Measurements from ENCODE around the gene NTMT2.
"Not testable (repeated sequence)": the region's sequence is repeated elsewhere in the genome, so short reads cannot be mapped to it uniquely, and the experiment has no call there.

The NTMT2 gene

DNA sequence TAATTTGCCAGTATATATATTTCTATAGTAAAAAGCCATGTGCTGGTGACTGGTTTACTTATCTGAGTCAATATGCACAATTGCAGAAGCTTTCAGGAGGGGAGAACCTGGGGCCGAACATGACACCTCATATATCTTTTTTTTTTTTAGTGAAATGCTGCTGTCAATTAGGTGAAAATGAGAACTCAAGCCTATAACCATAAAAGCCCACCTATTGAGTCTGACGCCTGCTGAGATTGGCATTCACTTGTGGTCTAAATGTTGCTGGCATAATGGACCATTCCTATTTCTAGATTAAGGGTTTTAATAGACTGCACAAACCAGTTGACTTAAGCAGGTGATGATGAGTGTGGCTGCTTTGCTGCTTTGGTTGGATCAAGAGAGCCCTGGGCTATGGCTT, 10.8 kb downstream of the NTMT2 start:
- no peak for DNase-seq (ENCODE audit: low read depth in 2 of 2)

DNA sequence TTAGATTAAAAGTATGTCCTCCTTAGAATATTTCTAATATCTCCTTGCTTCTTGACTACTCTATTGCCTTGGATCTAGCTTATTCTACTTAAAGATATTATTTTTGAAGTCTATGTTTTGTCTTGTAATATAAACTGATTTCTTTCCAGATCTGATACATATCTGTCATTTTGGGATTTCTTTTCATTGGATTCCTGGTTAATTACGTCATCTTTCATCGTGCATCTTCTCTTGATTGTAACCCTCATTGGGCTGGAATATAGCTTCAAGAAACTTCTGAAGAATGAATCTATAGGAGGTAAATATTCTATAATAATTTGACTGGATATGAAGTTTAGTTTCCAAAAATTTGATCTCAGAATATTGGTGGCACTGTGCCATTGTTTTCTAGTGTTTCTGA, 12.1 kb downstream of the NTMT2 start:
- DNase-seq (ENCODE audit: low read depth in 2 of 2) = no peak

DNA sequence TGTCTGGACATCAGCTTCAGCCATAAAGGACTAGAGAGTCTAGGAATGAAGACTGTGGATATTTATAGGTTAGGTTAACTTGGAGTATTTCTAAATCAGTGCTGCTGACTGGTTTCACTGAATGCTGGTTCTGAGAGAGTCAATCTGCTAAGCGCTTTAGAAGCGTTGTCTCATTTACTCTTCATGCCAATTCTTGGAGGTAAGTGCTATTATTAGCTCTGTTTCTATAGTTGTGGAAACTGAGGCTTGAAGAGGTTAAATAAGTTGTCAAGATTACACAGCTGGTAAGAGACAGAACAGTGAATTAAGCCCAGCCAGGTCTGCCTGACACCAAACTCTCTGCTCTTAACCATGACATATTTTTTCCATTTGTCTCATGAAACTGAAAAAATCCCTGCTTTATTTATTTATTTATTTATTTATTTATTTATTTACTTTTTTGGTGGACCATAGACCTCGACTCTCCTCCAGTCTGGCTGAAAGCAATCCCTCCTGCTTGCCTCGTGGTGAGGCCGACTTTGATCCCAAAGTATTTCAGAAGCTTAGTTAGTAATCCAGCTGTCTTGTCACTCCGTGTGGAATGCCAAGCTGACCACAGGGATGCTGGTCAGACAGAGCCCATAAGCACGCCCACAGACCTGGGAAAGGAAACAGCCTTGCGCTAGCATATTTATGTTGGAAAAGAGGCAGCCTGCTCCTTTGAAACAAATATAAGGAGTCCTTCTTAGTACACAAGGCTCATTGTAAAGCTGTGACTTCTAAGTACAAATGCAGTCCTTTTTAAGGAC, 16.9 kb downstream of the NTMT2 start:
- no peak for DNase-seq (ENCODE audit: low read depth in 2 of 2)

DNA sequence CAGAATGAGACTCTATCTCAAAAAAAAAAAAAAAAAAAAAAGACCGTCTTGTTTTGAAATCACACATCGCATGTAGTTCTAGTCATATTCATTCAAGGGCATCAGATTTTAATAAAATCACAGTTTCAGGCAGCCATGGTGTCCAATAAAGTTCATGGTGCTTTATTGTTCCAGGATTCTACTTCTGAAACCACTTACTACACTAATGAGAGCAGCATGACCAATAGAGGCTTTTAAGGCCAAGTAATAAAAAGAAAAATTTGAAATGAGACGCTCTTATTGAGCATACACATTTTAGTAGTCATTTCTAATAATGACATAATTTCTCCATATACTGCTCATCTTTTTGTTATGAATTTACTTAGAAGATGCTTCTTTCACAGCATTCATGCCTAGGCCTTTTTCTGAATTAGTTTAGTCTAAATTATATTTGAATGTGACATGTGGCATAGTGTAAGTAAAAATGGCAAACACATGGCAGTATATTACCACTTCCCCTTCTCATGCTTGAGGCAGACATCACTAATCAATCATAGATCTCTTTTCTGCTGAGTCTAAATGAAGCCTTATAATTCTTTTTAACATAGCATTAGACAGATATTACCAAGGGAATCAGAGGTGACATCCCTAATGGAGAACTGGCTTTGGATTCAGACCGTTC, 18.5 kb downstream of the NTMT2 start:
- DNase-seq (ENCODE audit: low read depth in 2 of 2) = no peak

DNA sequence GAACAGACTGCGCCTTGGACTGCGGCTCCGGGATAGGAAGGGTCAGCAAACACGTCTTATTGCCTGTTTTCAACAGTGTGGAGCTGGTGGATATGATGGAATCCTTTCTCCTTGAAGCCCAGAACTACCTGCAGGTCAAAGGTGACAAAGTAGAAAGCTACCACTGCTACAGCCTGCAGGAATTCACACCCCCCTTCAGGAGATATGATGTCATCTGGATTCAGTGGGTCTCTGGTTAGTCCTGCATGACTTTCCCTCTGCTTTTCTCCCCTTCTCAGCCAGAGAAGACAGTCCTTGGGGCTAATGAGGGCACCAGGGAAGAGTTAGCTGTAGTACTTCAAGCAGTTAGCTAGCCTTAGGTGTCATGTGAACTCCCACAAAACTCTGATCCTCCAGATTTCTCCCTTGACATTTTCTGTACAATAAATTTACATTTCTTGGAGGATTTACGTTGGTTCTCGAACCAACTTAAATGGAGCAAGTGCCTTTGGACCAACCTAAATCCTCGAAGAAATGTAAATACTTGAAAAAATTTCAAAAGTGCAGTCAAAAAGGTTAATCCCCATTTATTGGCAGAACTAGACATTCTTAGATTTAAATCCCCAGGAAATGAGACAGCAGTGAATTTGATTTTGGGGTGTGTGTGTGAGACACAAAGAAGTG, 20.9 kb downstream of the NTMT2 start:
- no peak for DNase-seq (ENCODE audit: low read depth in 2 of 2)

DNA sequence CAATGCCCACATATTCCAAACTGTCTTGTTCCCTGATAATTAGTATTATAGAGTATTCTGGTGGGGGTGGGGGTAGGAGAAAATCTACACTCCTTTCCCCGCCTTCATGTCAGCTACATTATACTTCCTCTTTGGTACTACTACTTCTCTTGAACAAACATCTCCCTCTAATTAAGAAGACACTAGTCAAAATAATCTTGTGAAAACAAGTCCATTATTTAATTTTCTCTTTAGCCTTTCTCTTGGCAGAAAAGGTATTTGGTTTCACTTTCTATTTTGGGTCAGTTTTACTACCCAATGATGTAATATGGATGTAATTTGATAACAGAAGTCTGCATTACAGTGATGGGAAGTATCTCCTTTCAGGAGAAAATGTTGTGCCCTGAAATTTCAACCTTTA, 22.5 kb downstream of the NTMT2 start:
- no peak for DNase-seq (ENCODE audit: low read depth in 2 of 2)

DNA sequence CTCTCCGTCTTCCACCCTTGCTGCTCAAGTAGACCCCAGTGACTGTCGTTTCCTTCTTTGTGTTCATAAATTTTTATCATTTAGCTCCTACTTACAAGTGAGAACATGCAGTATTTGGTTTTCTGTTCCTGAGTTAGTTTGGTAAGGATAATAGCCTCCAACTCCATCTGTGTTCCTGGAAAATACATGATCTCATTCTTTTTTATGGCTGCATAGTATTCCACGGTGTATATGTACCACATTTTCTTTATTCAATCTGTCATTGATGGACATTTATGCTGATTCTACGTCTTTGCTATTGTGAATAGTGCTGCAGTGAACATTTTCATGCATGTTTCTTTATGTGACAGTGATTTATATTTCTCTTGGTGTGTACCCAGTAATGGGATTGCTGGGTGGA, 24.8 kb downstream of the NTMT2 start:
- DNase-seq (ENCODE audit: low read depth in 2 of 2) = not testable (repeated sequence)

DNA sequence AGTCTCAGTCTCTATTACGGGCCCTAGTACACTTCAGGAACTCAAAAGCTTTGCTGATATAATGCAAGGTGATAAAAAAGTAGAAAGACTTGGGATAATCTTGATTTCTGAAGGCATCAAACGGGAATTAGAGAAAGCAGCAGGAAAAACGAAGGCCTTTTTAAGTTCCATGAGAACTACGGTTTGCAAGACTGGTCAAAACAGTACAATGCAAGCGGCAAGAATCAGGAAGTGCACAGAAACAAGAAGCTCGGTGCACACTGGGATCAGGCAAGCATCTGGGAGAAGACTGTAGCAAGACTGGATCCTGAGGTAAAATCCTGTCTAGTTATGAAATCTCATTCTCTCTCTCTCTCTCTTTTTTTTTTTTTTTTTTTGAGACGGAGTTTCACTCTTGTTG, 28.6 kb downstream of the NTMT2 start:
- no peak for DNase-seq (ENCODE audit: low read depth in 2 of 2)

DNA sequence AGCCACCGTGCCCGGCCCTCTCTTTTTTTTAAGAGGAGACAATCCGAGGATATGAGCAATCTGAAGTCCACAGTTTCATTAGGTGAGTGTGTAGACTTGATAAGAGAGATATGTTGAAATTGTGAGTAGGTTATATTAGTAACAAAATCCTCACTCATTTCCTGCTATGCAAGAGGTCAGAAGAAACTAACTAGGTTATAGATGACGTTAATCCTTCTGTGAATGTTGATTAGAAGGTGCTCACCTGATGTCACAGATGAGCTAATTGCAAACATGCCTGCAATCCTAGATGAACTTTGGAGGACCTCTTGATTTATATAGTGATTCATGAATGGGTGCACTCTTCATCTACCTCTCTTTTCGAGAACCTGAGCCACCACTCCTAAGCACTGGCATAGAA, 29.3 kb downstream of the NTMT2 start:
- no peak for DNase-seq (ENCODE audit: low read depth in 2 of 2)

DNA sequence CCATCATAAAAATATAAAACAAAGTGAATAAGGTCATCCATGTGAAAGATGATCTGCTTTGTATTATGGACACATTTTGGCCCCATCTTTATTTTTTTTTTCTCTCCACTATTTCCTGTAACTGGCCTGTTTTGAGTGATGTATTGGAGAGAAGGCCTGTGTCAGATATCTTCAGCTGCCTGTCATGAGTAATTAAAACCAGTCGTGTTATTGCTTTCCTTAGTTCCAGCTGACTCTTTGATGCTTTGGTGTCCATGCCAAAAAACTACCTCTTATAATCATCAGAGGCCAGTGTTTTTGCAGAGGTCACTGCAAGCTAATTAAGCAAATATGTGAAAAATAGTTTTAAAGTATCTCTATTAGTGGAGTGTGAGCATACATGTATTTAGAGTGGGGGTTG, 29.7 kb downstream of the NTMT2 start:
- no peak for DNase-seq (ENCODE audit: low read depth in 2 of 2)

DNA sequence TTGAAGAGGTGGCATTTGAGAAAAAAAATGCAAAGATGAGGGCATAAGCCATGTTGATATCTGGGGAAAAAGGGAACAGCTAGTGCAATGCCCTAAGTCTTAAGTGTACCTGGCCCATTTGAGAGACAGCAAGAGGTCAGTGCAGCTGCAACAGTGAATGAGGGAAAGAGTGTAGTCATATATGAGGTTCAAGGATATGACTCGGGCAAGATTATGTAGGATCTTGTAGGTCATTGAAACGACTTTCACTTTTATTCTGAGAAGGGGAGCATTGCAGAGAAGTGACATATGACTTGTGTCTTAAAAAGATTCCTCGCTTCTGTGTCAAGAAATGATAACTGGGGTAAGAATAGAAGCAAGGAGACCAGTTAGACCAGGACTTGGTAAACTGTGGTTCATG, 31.0 kb downstream of the NTMT2 start:
- no peak for DNase-seq (ENCODE audit: low read depth in 2 of 2)

DNA sequence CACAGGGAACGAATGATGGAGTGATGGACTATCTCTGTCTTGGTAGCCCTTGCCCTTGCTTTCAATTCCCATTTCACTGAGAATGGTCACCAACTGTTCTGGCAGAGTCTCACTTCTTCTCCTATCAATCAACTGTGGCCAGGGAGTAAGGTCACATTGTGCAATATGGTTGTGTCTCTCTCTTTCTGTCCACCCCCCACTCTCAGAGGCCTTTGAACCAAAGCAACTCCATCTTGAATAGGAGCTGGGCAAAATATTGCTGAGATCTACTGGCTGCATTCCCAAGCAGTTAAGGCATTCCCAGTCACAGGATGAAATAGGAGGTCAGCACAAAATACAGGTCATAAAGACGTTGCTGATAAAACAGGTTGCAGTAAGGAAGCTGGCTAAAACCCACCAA, 36.7 kb downstream of the NTMT2 start:
- no peak for DNase-seq (ENCODE audit: low read depth in 2 of 2)

DNA sequence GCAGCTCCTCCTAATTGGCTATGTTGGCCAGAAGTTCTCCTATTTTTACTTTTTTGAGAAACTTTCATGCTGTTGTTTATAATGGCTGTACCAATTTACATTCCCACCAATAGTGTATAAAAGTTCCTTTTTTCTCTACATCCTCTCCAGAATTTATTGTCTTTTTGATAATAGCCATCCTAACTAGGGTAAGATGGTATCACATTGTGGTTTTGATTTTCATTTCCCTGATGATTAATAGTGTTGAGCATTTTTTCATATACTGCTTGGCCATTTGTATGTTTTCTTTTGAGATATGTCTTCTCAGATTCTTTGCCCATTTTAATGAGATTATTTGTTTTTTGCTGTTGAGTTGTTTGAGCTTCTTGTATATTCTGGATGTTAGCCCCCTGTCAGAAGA, 46.8 kb downstream of the NTMT2 start:
- DNase-seq (ENCODE audit: low read depth in 2 of 2) = no peak

DNA sequence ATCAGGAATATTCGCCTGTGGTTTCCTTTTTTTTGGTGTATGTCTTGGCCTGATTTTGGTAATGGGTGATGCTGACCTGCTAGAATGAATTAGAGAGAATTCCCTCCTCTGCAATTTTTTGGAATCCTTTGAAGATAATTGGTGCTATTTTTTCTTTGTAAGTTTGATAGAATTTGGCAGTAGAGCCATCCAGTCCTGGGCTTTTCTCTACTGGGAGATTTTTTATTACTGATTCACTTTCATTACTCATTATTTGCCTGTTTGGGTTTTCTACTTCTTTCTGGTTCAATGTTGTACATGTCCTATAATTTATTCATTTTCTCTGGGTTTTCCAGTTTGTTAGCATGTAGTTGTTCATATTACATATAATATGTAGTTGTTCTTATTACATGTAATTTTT, 48.7 kb downstream of the NTMT2 start:
- DNase-seq (ENCODE audit: low read depth in 2 of 2) = no peak

DNA sequence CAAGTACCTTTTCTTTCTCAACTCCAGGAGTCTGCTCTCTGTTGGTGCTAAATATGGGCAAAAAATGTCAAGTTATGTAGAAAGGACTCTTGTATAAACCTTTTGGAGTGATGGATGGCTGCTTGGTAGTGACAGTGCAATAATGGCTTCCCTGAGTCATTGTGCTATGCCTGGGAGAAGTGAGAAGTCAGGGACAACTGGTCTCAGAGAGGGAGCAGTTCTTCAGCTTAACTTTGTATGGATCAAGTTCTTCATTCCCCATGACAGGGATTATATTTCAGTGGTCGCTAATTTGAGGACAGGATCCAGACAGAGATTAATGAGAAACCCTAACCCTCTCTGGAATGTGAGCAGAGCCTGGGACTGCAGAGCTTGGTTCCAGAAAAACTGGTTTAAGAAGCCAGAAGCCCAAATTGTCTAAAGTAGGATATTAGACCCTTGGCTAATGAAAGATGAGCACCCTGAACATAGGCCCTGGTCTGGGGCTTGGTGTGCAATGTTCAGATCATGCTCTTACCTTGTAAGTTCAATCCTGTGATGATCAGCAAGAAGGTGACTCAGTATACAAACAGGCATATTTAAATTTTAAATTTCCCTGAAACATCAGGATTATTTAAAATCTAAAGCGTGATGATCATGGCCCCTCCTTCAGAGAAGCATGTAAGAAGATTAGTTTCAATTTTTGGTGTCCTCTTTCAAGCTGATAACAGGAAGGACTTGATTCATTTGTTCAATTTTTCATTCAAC, 50.9 kb downstream of the NTMT2 start:
- DNase-seq (ENCODE audit: low read depth in 2 of 2) = no peak

DNA sequence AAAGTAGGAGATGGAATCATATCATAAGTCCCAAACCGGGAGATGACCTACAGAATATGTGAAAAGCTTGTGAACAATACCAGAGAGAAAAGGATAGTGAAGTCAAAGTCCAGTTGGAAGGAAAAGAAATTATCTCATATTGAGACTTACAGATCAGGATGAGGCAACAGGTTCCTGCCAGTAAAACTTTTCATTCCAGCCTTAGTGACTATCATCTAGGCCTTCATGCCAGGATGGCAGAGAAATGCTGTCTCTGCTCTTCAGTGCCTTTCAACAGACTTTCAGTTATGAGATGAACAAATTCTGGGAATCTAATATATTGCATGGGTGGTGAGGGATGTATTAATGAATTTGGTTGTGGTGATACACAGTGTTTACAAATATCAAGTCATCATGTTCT, 52.3 kb downstream of the NTMT2 start:
- no peak for DNase-seq (ENCODE audit: low read depth in 2 of 2)

DNA sequence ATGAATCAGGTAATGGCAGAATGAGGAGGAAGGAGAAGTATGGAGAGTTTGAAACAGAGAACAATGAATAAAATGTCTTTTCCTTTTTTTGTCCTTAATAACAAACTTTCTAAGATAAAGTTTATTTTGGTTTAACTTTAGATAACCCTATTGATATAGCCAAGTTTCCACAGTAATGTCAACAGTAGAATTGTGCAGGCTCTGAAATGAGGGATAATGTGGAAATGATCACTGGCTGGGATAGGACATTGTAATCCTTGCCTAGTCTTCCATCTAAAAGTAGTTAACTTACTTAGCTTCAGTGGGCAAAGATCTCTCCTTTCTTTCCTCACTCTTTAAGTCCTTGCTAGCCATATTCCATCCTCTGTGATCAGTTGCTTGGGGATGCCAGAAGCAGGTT, 52.8 kb downstream of the NTMT2 start:
- DNase-seq (ENCODE audit: low read depth in 2 of 2) = no peak

DNA sequence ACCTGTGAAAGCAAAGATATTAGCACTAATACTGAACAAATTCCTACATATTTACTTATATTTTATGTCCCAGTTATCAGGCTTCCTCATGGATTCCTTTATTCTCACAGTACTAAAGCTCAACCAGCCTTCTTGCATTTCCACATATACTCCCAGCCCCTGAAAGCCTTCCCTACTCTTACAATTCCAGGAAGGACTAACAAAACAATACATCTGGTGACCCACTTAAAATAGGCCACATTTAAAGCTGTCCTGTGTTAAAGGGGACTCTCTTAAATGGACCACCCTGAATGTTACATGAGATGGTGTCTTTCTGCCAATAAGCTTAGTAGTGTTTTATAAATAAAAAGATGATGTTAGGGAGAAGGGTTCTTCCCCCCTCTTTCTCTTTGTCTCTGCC, 54.4 kb downstream of the NTMT2 start:
- no peak for DNase-seq (ENCODE audit: low read depth in 2 of 2)

DNA sequence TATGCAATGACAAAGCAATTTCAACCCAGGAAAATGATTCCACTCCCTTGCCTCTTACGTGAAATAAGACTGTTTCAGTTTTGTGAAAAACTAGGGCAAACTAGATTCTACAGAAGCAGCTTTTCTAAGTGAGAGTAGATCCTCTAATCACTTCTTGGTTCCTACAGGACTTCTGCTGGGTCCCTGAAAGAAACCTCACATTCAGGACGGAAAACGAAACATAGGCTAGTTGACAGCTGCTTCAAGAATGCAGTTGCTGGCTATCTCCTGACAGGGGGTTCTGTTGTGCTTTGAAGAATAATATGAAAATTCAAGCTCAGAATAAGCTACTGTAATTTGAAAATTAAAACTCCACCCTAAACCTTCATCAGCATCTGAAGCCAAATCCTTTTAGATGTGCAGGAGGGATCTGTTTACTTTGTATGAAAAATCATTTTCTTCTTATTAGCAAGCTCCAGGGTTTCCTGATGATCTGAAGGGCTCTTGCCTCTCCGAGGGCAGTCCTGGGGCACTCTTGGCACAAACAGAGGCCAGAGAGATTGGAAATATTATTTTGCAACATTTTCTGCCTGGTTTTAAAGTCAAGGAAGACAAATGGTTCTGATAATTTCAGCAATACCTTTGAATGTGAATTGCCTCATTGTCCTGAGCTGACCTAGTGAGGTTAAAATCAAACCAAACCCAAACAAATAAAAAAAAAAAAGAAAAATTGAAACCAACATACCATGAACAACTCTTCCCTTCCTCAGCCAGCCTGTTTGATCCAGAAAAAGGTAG, 55.0 kb downstream of the NTMT2 start:
- DNase-seq (ENCODE audit: low read depth in 2 of 2) = no peak

DNA sequence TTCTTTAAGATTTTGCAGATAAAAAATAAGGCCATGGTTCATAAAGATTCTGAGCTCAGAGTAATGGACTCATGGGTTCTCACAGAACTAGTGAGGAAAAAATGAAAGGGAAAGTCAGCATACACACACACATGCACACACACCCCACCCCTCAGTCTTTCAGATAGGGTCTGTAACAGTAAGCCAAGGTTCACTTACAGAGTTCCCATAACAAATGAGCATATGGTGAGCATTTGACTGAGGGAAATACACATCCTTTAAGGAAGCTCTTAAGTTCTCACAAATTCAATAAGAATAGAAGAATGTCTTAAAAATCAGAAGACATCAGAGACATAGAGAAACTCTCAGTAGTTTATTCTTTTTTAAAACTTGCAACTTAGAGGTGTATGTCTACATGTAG, 57.9 kb downstream of the NTMT2 start:
- no peak for DNase-seq (ENCODE audit: low read depth in 2 of 2)

DNA sequence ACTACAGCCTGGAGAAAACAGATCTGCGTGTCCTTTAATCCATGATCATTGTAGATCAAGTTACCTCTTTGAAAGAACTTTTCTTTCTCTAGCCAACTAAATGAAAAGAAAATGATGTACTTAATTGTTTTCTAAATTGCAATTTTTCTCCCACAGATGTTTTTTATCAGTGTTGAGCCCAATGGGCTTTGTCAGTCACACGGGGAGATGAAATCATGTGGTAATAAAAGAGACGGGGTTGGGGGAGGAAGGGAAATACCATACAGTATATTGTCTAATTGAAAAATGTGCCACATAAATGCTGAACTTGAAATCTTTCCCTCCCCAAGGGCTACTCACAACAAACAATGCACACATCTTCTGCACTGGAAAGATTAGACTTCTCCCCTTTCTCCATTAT, 58.4 kb downstream of the NTMT2 start:
- no peak for DNase-seq (ENCODE audit: low read depth in 2 of 2)

DNA sequence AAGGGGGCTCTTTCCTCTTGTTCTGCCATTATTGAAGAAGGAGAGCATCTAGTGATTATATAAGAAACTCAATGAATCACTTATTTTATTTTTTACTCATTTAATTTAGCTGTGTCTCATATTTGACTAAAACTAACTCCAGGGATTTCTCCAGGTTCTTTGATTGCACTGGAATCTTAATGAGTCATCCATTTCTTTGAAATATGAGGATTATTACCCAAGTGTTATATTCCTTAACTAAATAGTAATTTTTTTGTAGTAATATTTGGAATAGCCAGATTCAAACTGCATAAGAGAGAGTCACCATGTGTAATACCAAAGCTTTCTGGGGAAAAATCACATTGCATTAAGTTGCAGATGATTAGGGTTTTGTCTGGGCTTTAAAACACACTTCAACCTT, 59.5 kb downstream of the NTMT2 start:
- no peak for DNase-seq (ENCODE audit: low read depth in 2 of 2)
